ENCODE results near the gene EXOC4.

EXOC4 gene

GRCh38 chr7:133861876-133862275, 609.0 kb downstream of the EXOC4 start:
- no peak overlapping the region for H3K9ac ChIP-seq (ENCODE audit: low read depth, low read length, poor library complexity, severe bottlenecking)
- H3K4me2 ChIP-seq (ENCODE audit: low read depth, low read length, poor library complexity, severe bottlenecking), result no peak overlapping the region
- H4K20me1 ChIP-seq (ENCODE audit: insufficient read depth, low read length, poor library complexity, severe bottlenecking), result no peaks in the 10 kb centered on the region
- H3F3A ChIP-seq (ENCODE audit: low read depth), result no peaks in the 10 kb centered on the region
- H3K4me3 ChIP-seq (ENCODE audit: low read length, poor library complexity, severe bottlenecking), result no peak overlapping the region
- no peaks in the 10 kb centered on the region for H3K27me3 ChIP-seq (ENCODE audit: insufficient read depth, low read length, poor library complexity, severe bottlenecking)
- TF ChIP-seq EZH2phosphoT487 (IDR thresholded peaks at IDR 0.05; ENCODE audit: borderline replicate concordance) (no peak), CTCF (conservative IDR thresholded peaks at IDR 0.05; ENCODE audit: low read length) (no peak)
- H3K9me3 ChIP-seq (ENCODE audit: insufficient read depth, low read depth, low read length), result no peaks in the 10 kb centered on the region
- H3K36me3 ChIP-seq (ENCODE audit: insufficient read depth, low read length), result no peaks in the 10 kb centered on the region; the same call in 1 of the 2 replicates
- no peak overlapping the region for H2AFZ ChIP-seq (ENCODE audit: low read length)
- H3K4me1 ChIP-seq (ENCODE audit: insufficient read depth, low read length, poor library complexity, severe bottlenecking), result peaks cover 6% of the 10 kb centered on the region
- H3K79me2 ChIP-seq (ENCODE audit: insufficient read depth, low read length), result no peaks in the 10 kb centered on the region
- H3K9me2 ChIP-seq (replicated peaks; ENCODE audit: low read depth, low read length), result no peaks in the 10 kb centered on the region

GRCh38 chr7:133863362-133864061, 610.6 kb downstream of the EXOC4 start:
- H3K4me1 ChIP-seq (ENCODE audit: insufficient read depth, low read length, poor library complexity, severe bottlenecking), result peaks cover 9% of the 10 kb centered on the region
- H2AFZ ChIP-seq (ENCODE audit: low read length), result no peak overlapping the region
- no peaks in the 10 kb centered on the region for H3K79me2 ChIP-seq (ENCODE audit: insufficient read depth, low read length)
- no peaks in the 10 kb centered on the region for H3K9me2 ChIP-seq (replicated peaks; ENCODE audit: low read depth, low read length)
- H3K4me2 ChIP-seq (ENCODE audit: low read depth, low read length, poor library complexity, severe bottlenecking), result no peak overlapping the region
- no peaks in the 10 kb centered on the region for H3F3A ChIP-seq (ENCODE audit: low read depth)
- TF ChIP-seq CTCF (conservative IDR thresholded peaks at IDR 0.05; ENCODE audit: low read length), result no peak
- H3K9ac ChIP-seq (ENCODE audit: low read depth, low read length, poor library complexity, severe bottlenecking), result no peak overlapping the region
- H3K4me3 ChIP-seq (ENCODE audit: low read length, poor library complexity, severe bottlenecking), result no peak overlapping the region
- H3K36me3 ChIP-seq (ENCODE audit: insufficient read depth, low read length), result no peaks in the 10 kb centered on the region
- H4K20me1 ChIP-seq (ENCODE audit: insufficient read depth, low read length, poor library complexity, severe bottlenecking), result no peaks in the 10 kb centered on the region
- H3K9me3 ChIP-seq (ENCODE audit: insufficient read depth, low read depth, low read length), result no peaks in the 10 kb centered on the region
- H3K27me3 ChIP-seq (ENCODE audit: insufficient read depth, low read length, poor library complexity, severe bottlenecking), result no peaks in the 10 kb centered on the region

- H4K20me1 ChIP-seq (ENCODE audit: insufficient read depth, low read length, poor library complexity, severe bottlenecking), result no peaks in the 10 kb centered on the region
- H3K9me2 ChIP-seq (replicated peaks; ENCODE audit: low read depth, low read length), result no peaks in the 10 kb centered on the region
- no peak overlapping the region for H2AFZ ChIP-seq (ENCODE audit: low read length)
- TF ChIP-seq CTCF (conservative IDR thresholded peaks at IDR 0.05; ENCODE audit: low read length), result no peak
- TF ChIP-seq EZH2phosphoT487 (IDR thresholded peaks at IDR 0.05; ENCODE audit: borderline replicate concordance), result no peak
- H3K27me3 ChIP-seq (ENCODE audit: insufficient read depth, low read length, poor library complexity, severe bottlenecking), result no peaks in the 10 kb centered on the region
- no peaks in the 10 kb centered on the region for H3K36me3 ChIP-seq (ENCODE audit: insufficient read depth, low read length)
- H3K4me2 ChIP-seq (ENCODE audit: low read depth, low read length, poor library complexity, severe bottlenecking), result no peak overlapping the region
- no peak overlapping the region for H3K9ac ChIP-seq (ENCODE audit: low read depth, low read length, poor library complexity, severe bottlenecking)
- peaks cover 29% of the 10 kb centered on the region for H3K4me1 ChIP-seq (ENCODE audit: insufficient read depth, low read length, poor library complexity, severe bottlenecking)
- H3K79me2 ChIP-seq (ENCODE audit: insufficient read depth, low read length), result no peaks in the 10 kb centered on the region
- no peaks in the 10 kb centered on the region for H3F3A ChIP-seq (ENCODE audit: low read depth)
- no peak overlapping the region for H3K4me3 ChIP-seq (ENCODE audit: low read length, poor library complexity, severe bottlenecking)
- H3K9me3 ChIP-seq (ENCODE audit: insufficient read depth, low read depth, low read length), result no peaks in the 10 kb centered on the region
Measured at GRCh38 chr7:133869556-133869955, 616.7 kb downstream of the EXOC4 start.
